Measurements from ENCODE around the gene LYPD6. TPM values are rescaled to one million over a fixed set of nuclear protein-coding genes. Genes with fewer than 3 reads are reported as not detected.

The LYPD6 gene
- total RNA-seq, 1 donor from 2014 or later = 9.4 TPM

- peak; percentile 46 for DNase-seq
Observed at GRCh38 chr2:149410701-149411484, 80.5 kb downstream of the LYPD6 start.

- DNase-seq = no peak
Observed at GRCh38 chr2:149413487-149413886, 83.1 kb downstream of the LYPD6 start.

GRCh38 chr2:149415086-149415485, 84.7 kb downstream of the LYPD6 start:
- no peak for DNase-seq

GRCh38 chr2:149418065-149418464, 87.7 kb downstream of the LYPD6 start:
- DNase-seq = peak; percentile 71

- no peak for DNase-seq
Observed at GRCh38 chr2:149420053-149420963, 89.9 kb downstream of the LYPD6 start.

- DNase-seq = no peak
Observed at GRCh38 chr2:149421791-149422190, 91.4 kb downstream of the LYPD6 start.

- DNase-seq = no peak
Observed at GRCh38 chr2:149422337-149422990, 92.1 kb downstream of the LYPD6 start.

GRCh38 chr2:149422991-149423338, 92.6 kb downstream of the LYPD6 start:
- DNase-seq = no peak

GRCh38 chr2:149423630-149424029, 93.2 kb downstream of the LYPD6 start:
- no peak for DNase-seq

- no peak for DNase-seq
Observed at GRCh38 chr2:149427387-149427786, 97.0 kb downstream of the LYPD6 start.

- DNase-seq = no peak
Observed at GRCh38 chr2:149428783-149429182, 98.4 kb downstream of the LYPD6 start.

GRCh38 chr2:149430743-149431736, 100.7 kb downstream of the LYPD6 start:
- DNase-seq = no peak

GRCh38 chr2:149438330-149438960, 108.1 kb downstream of the LYPD6 start:
- DNase-seq = no peak

GRCh38 chr2:149441255-149441654, 110.9 kb downstream of the LYPD6 start:
- no peak for DNase-seq

GRCh38 chr2:149442346-149442745, 112.0 kb downstream of the LYPD6 start:
- DNase-seq = no peak

- no peak for DNase-seq
Observed at GRCh38 chr2:149443150-149443549, 112.8 kb downstream of the LYPD6 start.

GRCh38 chr2:149446748-149447147, 116.4 kb downstream of the LYPD6 start:
- DNase-seq = no peak

GRCh38 chr2:149448315-149448714, 117.9 kb downstream of the LYPD6 start:
- DNase-seq = no peak

GRCh38 chr2:149449017-149449416, 118.6 kb downstream of the LYPD6 start:
- no peak for DNase-seq

GRCh38 chr2:149451417-149452165, 121.2 kb downstream of the LYPD6 start:
- no peak for DNase-seq

GRCh38 chr2:149456285-149456684, 125.9 kb downstream of the LYPD6 start:
- DNase-seq = no peak
